HG03060 (cell line): ENCODE measurements around the gene POLE3.
"Not testable (repeated sequence)": the region's sequence is repeated elsewhere in the genome, so short reads cannot be mapped to it uniquely, and the experiment has no call there.

ENCODE experiments used
- ATAC-seq: cut with Tn5 transposase; IDR thresholded peaks from one replicate; pipeline ENCODE4 v1.9.1; 2021; ENCODE audit warnings: low read depth, moderate number of reproducible peaks; ENCODE audit not compliant: unreplicated experiment

POLE3 gene

GRCh38 chr9:113406353-113406752 is 4.1 kb downstream of the POLE3 start:
- not testable (repeated sequence) for ATAC-seq

DNA sequence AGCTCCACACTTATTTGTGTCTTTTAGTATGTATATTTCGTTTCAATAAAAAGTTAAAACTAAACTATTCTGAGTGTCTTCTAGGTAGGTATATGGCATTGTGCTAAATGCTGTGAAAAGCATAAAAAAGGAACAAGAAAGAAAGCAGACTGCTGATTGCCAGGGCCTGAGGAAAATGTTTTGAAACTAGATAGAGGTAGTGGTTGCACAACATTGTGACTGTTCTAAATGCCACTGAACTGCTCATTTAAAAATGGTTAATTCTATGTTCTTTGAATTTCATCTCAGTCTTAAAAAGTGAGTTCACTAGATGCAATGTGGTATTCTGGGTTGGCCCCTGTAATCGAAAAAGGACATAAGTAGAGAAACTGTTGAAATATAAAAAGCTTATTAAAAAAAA is 6.8 kb downstream of the POLE3 start:
- ATAC-seq: no peak

- peak; percentile 95 for ATAC-seq
Observed at GRCh38 chr9:113401027-113401792, 9.3 kb downstream of the POLE3 start, which contains the start of gene ALAD. Gene ALAD (minus strand): TSS chr9:113401284. CDS start chr9:113393559, 7,725 bp downstream.

GRCh38 chr9:113399646-113400200 is 10.8 kb downstream of the POLE3 start:
- no peak for ATAC-seq

GRCh38 chr9:113398796-113399195 is 11.7 kb downstream of the POLE3 start:
- no peak for ATAC-seq

GRCh38 chr9:113397203-113397631 is 13.3 kb downstream of the POLE3 start:
- ATAC-seq: no peak

DNA sequence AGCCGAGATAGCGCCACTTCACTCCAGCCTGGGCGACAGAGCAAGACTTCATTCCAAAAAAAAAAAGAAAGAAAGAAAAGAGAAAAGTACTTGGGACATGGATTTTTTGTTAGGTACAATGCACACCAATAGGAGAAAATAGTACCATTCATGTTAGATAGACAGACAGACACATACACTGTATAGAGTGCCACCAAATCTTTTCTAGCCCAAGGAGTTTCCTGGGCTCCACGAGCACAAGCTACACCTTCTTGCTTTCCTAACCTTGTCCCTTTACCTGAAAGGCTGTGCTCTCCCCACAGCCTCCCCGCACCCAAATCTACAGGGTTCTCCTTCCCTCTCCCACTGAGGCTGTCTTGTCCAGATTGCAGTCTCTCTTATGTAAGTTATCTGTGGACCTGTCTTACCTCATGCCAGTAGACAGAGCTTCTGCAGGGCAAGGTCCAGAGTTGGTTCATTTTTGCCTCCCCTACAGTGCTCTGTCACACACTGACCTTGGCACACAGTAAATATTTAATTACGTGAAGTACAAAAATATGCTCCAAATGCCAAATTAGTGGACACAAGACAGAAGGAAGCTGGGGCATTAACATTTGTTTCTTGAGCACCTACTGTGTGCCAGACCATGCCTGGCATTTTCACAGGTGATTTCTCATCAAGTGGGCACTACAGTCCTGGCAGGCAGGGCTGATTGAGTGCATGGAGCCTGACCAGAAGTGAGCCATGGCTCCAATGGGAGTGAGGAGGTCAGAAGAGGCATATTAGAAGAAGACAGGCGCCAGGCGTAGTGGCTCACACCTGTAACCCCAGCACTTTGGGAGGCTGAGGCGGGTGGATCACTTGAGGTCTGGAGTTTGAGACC is 15.2 kb downstream of the POLE3 start:
- ATAC-seq: no peak

DNA sequence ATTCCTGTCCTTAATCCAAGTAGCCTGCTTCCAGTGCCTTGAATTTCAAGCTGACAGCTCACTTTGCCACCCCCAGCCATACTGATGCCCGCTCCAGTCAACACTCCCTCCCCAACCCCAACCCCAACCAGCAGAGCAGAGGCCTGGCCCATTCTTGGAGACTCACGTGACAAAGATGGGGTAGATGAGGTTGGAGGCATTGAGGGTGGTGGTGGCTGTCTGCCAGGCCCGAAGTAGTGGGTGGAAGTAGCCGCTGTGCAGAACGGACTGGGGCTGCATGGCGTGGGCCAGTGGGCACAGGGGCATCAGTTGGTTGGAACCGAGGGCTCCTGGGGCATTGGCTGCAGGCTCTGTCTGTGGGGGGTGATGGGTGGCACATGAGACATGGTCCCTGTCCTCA is 17.2 kb downstream of the POLE3 start:
- ATAC-seq: no peak

GRCh38 chr9:113391917-113392316 is 18.6 kb downstream of the POLE3 start:
- no peak for ATAC-seq

DNA sequence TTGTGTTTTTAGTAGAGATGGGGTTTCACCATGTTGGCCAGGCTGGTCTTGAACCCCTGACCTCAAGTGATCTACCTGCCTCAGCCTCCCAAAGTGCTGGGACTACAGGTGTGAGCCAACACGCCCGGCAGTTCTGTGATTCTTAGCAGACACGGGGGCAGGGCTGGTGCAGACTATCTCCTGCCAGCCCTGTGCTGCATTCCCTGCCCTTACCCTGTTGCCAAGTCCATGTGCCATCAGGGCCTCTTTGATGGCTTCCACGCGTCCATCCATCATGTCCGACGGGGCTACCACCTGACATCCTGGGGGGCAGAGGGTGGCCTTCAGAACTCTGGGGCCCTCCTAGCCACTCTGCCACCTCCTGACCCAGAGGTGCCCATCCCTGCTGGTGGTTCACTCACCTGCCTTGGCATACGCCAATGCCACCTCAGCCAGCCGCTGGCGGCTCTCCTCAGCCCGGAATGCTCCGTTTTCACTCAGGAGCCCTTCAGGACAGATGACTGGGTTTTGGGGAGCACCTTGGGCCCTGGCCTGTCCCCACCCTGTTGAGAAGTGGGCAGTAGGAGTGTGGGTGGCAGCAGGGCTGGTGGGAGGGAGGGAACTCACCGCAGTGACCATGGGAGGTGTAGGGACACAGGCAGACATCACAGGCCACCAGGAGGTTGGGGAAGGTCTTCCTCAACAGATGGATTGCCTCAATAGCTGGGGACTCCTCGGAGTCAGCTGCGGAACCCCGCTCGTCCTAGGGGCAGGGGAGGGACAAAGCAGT is 20.1 kb downstream of the POLE3 start:
- ATAC-seq: no peak

GRCh38 chr9:113389451-113389850 is 21.0 kb downstream of the POLE3 start:
- ATAC-seq: no peak

- no peak for ATAC-seq
Observed at GRCh38 chr9:113388833-113389232, 21.6 kb downstream of the POLE3 start.

DNA sequence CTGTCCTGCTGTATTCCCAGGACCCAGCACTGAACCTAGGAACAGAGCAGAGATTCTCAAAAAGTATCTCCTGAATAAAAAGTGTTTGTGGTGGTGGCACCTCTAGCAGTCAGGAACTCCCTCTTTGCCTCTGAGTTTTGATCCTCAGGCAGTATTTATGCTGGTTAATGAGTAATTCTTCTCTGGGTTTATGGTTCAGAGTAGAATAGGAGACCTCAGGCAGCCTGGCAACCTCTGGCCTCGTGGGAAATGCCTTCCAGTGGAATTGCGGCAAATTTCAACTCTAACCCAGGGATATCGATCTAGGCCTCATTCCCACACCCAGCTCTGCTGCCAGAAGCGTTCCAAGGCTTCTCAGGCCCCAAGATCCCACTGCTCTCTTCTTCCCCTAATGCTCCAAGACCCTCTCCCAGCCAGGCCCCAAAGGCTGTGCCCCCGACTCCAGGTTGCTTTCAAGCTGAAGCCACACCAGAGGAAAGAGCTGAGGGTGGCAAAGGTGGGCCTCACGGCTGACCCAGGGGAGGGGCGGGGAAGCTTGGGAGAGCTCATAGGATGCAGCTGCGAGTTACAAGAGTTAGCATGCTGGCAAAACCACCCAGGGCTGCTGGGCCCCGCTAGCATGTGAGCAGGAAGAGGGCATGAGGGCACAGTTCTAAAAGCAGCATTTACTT is 22.8 kb downstream of the POLE3 start:
- no peak for ATAC-seq

GRCh38 chr9:113386571-113387393 is 23.7 kb downstream of the POLE3 start:
- ATAC-seq: no peak

DNA sequence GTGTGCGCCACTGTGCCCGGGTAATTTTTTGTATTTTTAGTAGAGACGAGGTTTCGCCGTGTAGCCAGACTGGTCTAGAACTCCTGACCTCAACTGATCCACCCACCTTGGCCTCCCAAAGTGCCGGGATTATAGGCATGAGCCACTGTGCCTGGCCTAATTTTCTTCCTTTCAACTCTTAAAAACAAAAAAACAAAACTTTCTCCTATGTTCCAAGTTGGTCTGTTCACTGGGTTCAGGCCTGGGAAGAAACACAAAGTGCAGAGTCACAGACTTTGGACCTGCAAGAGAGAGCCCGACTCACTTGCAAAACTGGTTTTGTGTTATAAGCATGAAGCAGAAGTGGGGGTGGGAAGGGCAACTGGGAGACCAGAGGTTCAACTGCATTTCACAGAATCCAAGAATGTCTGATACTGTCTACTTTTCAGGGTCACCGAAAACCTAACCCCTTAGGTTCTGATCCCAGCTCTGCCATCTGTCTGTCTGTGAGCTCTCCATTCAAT is 28.5 kb downstream of the POLE3 start:
- ATAC-seq: no peak

- ATAC-seq: not testable (repeated sequence)
Observed at GRCh38 chr9:113381441-113381840, 29.0 kb downstream of the POLE3 start.

DNA sequence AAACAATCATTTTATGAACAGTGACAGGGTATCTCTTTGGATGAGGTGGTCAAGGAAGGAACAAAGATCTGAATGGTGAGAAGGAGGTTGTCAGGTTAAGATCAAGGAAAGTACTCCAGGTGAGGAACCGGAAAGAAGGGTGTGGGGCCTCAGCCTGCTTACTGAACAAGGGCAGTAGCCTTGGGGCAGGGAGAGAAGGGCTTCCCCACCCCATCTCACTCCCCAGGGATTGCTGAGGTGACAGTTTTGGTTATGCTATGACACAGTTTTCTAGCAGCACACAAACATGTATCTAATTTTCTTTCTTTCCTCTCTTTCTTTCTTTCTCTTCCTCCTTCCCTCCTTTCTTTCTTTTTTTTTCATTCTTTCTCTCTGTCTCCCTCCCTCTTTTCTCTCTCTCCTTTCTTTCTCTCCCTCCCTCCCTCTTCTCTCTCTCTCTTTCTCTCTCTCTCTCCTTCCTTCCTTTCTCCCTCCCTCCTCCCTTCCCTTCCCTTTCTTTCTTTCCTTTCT is 29.6 kb downstream of the POLE3 start:
- no peak for ATAC-seq

GRCh38 chr9:113379829-113380210 is 30.7 kb downstream of the POLE3 start:
- not testable (repeated sequence) for ATAC-seq
